Measurements from ENCODE around the gene PROCR. TPM values are rescaled to one million over a fixed set of nuclear protein-coding genes. Genes with fewer than 3 reads are reported as not detected.

The PROCR gene
- polyA plus RNA-seq, 1 donor from 2014 or later = 0.30 TPM

DNA sequence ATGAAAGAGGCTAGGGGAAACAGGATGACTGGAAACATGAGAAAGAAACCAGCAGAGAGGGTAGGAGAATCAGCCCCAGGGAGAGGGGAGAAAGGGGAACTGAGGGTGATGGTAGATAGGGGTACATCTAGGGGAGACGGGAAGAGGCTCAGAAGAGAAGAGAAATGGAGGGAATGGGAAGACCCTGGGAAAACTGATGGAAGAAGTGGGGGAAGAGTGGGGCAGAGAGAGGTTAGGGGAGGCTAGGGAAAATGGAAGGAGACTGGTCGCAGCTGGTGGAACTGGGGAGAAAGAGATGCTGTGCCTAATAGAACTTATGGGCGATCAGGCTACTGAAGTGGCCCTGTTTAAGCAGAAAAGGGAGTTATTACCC is 548 bp downstream of the PROCR start:
- Histone ChIP-seq H3K4me2 (ENCODE audit: low read length) (no peak overlapping the region), H3K27me3 (ENCODE audit: insufficient read depth, low read depth, low read length) (no peaks in the 10 kb centered on the region), H3K9ac (ENCODE audit: low read length) (no peak overlapping the region), H3K4me3 (ENCODE audit: low read length) (no peak overlapping the region), H3K79me2 (replicated peaks; ENCODE audit: insufficient read depth, low read length) (no peaks in the 10 kb centered on the region), H2AFZ (ENCODE audit: low read depth, low read length) (no peak overlapping the region), H3K27ac (ENCODE audit: low read length) (no peak overlapping the region), H3K9me3 (ENCODE audit: low read length) (no peaks in the 10 kb centered on the region), H3F3A (ENCODE audit: insufficient read depth, low read length, poor library complexity, severe bottlenecking) (no peaks in the 10 kb centered on the region), H3K36me3 (ENCODE audit: insufficient read depth, low read length) (no peaks in the 10 kb centered on the region), H3K9me2 (ENCODE audit: insufficient read depth, low read length) (no peaks in the 10 kb centered on the region), H4K20me1 (ENCODE audit: insufficient read depth) (no peaks in the 10 kb centered on the region)
- TF ChIP-seq EZH2 (IDR thresholded peaks at IDR 0.05; ENCODE audit: borderline replicate concordance, insufficient read depth, low read length, poor library complexity, severe bottlenecking) = no peak
- TF ChIP-seq TAF1 (IDR thresholded peaks at IDR 0.05; ENCODE audit: low read depth) = no peak
- TF ChIP-seq, protein P1, sequence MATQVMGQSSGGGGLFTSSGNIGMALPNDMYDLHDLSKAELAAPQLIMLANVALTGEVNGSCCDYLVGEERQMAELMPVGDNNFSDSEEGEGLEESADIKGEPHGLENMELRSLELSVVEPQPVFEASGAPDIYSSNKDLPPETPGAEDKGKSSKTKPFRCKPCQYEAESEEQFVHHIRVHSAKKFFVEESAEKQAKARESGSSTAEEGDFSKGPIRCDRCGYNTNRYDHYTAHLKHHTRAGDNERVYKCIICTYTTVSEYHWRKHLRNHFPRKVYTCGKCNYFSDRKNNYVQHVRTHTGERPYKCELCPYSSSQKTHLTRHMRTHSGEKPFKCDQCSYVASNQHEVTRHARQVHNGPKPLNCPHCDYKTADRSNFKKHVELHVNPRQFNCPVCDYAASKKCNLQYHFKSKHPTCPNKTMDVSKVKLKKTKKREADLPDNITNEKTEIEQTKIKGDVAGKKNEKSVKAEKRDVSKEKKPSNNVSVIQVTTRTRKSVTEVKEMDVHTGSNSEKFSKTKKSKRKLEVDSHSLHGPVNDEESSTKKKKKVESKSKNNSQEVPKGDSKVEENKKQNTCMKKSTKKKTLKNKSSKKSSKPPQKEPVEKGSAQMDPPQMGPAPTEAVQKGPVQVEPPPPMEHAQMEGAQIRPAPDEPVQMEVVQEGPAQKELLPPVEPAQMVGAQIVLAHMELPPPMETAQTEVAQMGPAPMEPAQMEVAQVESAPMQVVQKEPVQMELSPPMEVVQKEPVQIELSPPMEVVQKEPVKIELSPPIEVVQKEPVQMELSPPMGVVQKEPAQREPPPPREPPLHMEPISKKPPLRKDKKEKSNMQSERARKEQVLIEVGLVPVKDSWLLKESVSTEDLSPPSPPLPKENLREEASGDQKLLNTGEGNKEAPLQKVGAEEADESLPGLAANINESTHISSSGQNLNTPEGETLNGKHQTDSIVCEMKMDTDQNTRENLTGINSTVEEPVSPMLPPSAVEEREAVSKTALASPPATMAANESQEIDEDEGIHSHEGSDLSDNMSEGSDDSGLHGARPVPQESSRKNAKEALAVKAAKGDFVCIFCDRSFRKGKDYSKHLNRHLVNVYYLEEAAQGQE (IDR thresholded peaks at IDR 0.05; ENCODE audit: borderline replicate concordance) = no peak
- TF ChIP-seq, protein P2, sequence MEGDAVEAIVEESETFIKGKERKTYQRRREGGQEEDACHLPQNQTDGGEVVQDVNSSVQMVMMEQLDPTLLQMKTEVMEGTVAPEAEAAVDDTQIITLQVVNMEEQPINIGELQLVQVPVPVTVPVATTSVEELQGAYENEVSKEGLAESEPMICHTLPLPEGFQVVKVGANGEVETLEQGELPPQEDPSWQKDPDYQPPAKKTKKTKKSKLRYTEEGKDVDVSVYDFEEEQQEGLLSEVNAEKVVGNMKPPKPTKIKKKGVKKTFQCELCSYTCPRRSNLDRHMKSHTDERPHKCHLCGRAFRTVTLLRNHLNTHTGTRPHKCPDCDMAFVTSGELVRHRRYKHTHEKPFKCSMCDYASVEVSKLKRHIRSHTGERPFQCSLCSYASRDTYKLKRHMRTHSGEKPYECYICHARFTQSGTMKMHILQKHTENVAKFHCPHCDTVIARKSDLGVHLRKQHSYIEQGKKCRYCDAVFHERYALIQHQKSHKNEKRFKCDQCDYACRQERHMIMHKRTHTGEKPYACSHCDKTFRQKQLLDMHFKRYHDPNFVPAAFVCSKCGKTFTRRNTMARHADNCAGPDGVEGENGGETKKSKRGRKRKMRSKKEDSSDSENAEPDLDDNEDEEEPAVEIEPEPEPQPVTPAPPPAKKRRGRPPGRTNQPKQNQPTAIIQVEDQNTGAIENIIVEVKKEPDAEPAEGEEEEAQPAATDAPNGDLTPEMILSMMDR (IDR thresholded peaks at IDR 0.05; ENCODE audit: poor library complexity, severe bottlenecking) = no peak
- TF ChIP-seq RAD21 (conservative IDR thresholded peaks at IDR 0.05) = no peak
- TF ChIP-seq POLR2AphosphoS5 (IDR thresholded peaks at IDR 0.05) = no peak
- TF ChIP-seq MXI1 (conservative IDR thresholded peaks at IDR 0.05; ENCODE audit: poor library complexity, severe bottlenecking) = no peak
- no peak for TF ChIP-seq EP300 (conservative IDR thresholded peaks at IDR 0.05; ENCODE audit: poor library complexity, severe bottlenecking)
- TF ChIP-seq SMC3 (conservative IDR thresholded peaks at IDR 0.05; ENCODE audit: poor library complexity) = no peak

DNA sequence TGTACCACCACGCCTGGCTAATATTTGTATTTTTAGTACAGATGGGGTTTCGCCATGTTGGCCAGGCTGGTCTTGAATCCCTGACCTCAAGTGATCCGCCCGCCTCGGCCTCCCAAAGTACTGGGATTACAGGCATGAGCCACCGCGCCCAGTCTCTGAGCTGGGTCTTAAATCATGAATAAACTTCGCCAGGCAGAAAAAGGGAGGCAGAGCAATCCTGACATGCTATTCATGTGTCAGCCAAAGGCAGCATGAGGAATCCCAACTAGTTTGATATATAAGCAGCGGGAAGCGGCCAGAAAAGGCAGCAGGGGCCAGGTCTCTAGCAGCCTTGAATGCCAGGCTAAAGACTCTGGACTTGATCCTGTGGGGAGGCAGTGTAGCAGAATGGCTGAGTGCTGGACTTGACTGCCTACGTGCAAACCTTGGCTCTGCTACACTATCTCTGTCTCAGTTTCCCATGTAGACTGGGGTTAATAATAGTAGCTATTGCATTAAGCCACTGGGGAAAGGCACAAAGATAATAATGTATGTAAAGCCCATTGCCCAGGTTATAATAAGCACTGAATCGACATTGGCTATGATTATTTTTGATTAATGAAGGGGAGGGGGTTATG is 1.8 kb downstream of the PROCR start:
- no peaks in the 10 kb centered on the region for H3F3A ChIP-seq (ENCODE audit: insufficient read depth, low read length, poor library complexity, severe bottlenecking)
- no peaks in the 10 kb centered on the region for H3K9me3 ChIP-seq (ENCODE audit: low read length)
- no peaks in the 10 kb centered on the region for H4K20me1 ChIP-seq (ENCODE audit: insufficient read depth)
- no peak for TF ChIP-seq EP300 (conservative IDR thresholded peaks at IDR 0.05; ENCODE audit: poor library complexity, severe bottlenecking)
- no peak overlapping the region for H3K9ac ChIP-seq (ENCODE audit: low read length)
- no peak overlapping the region for H2AFZ ChIP-seq (ENCODE audit: low read depth, low read length)
- no peak overlapping the region for H3K4me2 ChIP-seq (ENCODE audit: low read length)
- no peaks in the 10 kb centered on the region for H3K36me3 ChIP-seq (ENCODE audit: insufficient read depth, low read length)
- H3K27ac ChIP-seq (ENCODE audit: low read length) = no peak overlapping the region
- H3K4me3 ChIP-seq (ENCODE audit: low read length) = no peak overlapping the region
- H3K27me3 ChIP-seq (ENCODE audit: insufficient read depth, low read depth, low read length) = no peaks in the 10 kb centered on the region
- H3K79me2 ChIP-seq (replicated peaks; ENCODE audit: insufficient read depth, low read length) = no peaks in the 10 kb centered on the region
- H3K9me2 ChIP-seq (ENCODE audit: insufficient read depth, low read length) = no peaks in the 10 kb centered on the region

Data from neural cell (in vitro differentiated cells).